ENCODE data around the gene AKR1C1.
"Not testable (repeated sequence)": the region's sequence is repeated elsewhere in the genome, so short reads cannot be mapped to it uniquely, and the experiment has no call there.

Gene AKR1C1

GRCh38 chr10:5018671-5019277 lies 55.6 kb downstream of the AKR1C1 start:
- not testable (repeated sequence) for DNase-seq (ENCODE audit: low spot score)

DNA sequence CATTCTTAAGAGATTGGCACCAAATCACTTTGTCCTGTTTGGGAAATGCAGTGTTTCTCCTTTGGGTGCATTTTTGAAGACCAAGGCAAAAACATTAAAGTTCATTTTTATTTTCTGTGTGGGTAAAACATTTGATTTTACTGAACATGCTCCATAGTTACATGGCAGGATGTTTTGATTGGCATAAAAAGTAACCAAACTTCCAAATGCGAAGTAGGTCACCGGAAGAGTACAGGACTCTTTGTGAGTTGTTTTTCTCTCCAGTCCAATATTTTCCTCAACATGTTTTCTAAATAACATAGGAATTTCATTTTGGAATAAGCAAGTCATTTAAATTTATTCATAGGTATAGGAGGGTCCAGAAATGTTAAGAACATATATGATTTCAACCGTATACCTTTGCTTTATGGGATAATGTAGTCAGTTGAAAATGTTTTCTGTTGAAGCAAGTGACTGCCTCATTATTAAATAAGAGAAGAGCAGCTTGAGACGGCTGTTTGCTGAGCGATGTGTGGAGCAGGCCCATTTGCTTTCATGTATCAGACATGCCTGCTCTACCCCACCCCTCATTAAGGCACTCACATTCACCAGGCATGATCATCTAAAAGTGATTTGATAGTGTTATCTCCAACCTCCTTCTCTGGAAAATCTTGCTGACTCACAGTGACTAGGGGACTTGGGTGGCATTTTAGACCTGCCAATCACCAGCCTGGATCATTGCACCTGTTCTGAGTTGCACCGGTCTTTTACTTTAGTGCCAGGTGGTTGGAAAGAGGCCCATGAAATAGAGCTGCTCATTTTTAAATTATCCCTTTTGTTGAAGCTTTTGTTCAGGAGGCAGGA lies 56.8 kb downstream of the AKR1C1 start:
- DNase-seq (ENCODE audit: low spot score) = not testable (repeated sequence)

- DNase-seq (ENCODE audit: low spot score) = not testable (repeated sequence)
These were observed 58.5 kb downstream of the AKR1C1 start for GRCh38 chr10:5021624-5022290.

- DNase-seq (ENCODE audit: low spot score) = no peak
These were observed 60.1 kb downstream of the AKR1C1 start for GRCh38 chr10:5023177-5023805.

- not testable (repeated sequence) for DNase-seq (ENCODE audit: low spot score)
These were observed 62.3 kb downstream of the AKR1C1 start for GRCh38 chr10:5025461-5025881.

GRCh38 chr10:5030989-5031388 lies 67.8 kb downstream of the AKR1C1 start:
- DNase-seq (ENCODE audit: low spot score) = no peak

DNA sequence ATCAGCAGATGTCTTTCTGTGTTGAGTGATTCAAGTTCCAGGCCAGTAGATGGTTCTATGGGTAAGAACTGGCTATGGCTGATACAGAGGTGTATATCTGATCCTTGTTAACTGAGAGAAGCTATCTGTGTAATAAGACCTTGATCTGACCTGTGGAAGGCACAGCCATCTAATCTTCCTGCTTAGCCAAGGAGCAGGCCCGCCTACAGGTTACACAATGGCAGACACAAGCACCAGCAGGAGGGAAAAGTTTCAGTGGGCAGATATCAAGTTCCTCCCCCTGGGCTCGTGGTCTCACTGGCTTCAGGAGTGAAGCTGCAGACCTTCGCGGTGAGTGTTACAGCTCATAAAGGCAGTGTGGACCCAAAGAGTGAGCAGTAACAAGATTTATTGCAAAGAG lies 68.4 kb downstream of the AKR1C1 start:
- not testable (repeated sequence) for DNase-seq (ENCODE audit: low spot score)

DNA sequence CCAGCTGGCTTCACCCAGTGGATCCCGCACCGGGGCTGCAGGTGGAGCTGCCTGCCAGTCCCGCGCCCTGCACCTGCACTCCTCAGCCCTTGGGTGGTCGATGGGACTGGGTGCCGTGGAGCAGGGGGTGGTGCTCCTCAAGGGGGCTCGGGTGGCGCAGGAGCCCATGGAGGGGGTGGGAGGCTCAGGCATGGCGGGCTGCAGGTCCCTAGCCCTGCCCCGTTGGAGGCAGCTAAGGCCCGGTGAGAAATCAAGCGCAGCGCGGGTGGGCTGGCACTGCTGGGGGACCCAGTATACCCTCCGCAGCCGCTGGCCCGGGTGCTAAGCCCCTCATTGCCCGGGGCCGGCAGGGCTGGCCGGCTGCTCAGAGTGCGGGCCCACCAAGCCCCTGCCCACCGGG lies 69.2 kb downstream of the AKR1C1 start:
- not testable (repeated sequence) for DNase-seq (ENCODE audit: low spot score)

Measured in HuH-7.5 (cell line).